ENCODE data around the gene SLC22A13. TPM values are rescaled to one million over a fixed set of nuclear protein-coding genes. Genes with fewer than 3 reads are reported as not detected.

The SLC22A13 gene
- total RNA-seq, 1 donor from 2014 or later: 0.21 TPM

DNA sequence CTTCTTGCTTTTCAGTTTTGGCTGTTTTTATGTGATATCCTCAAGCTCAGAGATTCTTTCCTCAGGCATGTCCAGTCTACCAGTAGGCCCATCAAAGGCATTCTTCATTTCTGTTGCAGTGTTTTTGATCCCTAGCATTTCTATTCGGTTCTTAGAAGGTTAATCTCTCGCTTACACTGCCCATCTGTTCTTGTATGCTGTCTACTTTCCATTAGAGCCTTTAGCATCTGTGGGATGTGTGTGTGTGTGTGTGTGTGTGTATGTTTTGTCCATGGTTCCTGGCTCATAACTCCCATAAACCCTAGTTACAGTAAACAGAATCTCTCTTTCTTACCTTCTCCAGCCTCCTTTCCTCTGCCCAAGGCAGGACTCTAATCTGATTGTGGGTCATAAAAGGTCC lies 5.1 kb upstream of the SLC22A13 start:
- H3K9me3 Mint-ChIP-seq: no peaks in the 10 kb centered on the region
- no peak overlapping the region for H3K4me2 ChIP-seq
- peaks cover 2% of the 10 kb centered on the region for H3K36me3 Mint-ChIP-seq

DNA sequence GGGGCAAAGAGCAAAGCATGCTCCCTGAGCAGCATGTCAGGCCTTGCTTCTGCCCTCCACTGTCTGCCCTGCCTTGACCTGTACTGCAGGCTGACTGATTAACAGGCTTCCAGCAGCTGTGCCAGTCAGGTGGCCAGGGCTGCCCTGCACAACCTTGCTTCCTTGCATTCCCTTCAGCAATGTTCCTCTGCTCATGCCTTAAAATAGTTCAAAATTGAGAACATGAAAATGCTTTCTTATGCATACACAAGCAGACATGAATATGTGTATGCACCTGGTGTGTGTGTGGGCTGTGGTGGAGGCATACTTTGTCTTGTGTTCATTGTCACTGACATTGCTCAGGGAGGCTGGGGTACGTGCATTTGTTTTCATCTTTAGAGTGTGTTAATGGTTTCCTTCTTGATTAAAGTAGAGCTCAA lies 1.2 kb upstream of the SLC22A13 start:
- H3K4me1 Mint-ChIP-seq: peaks cover 17% of the 10 kb centered on the region
- no peak overlapping the region for H3K27ac Mint-ChIP-seq
- Histone ChIP-seq H3K9ac (no peak overlapping the region), H3K4me3 (no peak overlapping the region), H3K4me1 (peaks cover 9% of the 10 kb centered on the region), H2AFZ (replicated peaks) (no peak overlapping the region), H4K20me1 (ENCODE audit: low read depth) (no peaks in the 10 kb centered on the region), H3K27me3 (no peaks in the 10 kb centered on the region), H3K79me2 (ENCODE audit: low read depth) (no peaks in the 10 kb centered on the region), H3K4me2 (no peak overlapping the region), H3K9me3 (ENCODE audit: low read depth) (no peaks in the 10 kb centered on the region), H3K27ac (no peak overlapping the region), H3F3A (ENCODE audit: low read depth) (no peaks in the 10 kb centered on the region), H3K36me3 (no peaks in the 10 kb centered on the region)
- H3K9me3 Mint-ChIP-seq: no peaks in the 10 kb centered on the region
- TF ChIP-seq EZH2 (IDR thresholded peaks at IDR 0.05): no peak
- no peak overlapping the region for H3K4me3 Mint-ChIP-seq
- peaks cover 2% of the 10 kb centered on the region for H3K36me3 Mint-ChIP-seq
- peaks cover 6% of the 10 kb centered on the region for H3K27me3 Mint-ChIP-seq (ENCODE audit: insufficient read depth, low read depth)
- no peak for DNase-seq (ENCODE audit: low spot score)

More for the DNA sequence above, 5.1 kb upstream of the SLC22A13 start:
- H3K27ac Mint-ChIP-seq: no peak overlapping the region
- no peaks in the 10 kb centered on the region for H3F3A ChIP-seq (ENCODE audit: low read depth)
- no peaks in the 10 kb centered on the region for H3K36me3 ChIP-seq
- H2AFZ ChIP-seq (replicated peaks): no peak overlapping the region
- H3K27ac ChIP-seq: no peak overlapping the region
- TF ChIP-seq CTCF (IDR thresholded peaks at IDR 0.05): no peak
- no peak for TF ChIP-seq EZH2 (IDR thresholded peaks at IDR 0.05)
- no peak for TF ChIP-seq EZH2phosphoT487 (IDR thresholded peaks at IDR 0.05)
- no peaks in the 10 kb centered on the region for H3K79me2 ChIP-seq (ENCODE audit: low read depth)
- H3K27me3 Mint-ChIP-seq (ENCODE audit: insufficient read depth, low read depth): no peaks in the 10 kb centered on the region
- no peak for DNase-seq (ENCODE audit: low spot score)
- H3K9me3 ChIP-seq (ENCODE audit: low read depth): no peaks in the 10 kb centered on the region
- no peak overlapping the region for H3K4me3 ChIP-seq
- peaks cover 6% of the 10 kb centered on the region for H3K4me1 ChIP-seq
- H3K4me1 Mint-ChIP-seq: peaks cover 11% of the 10 kb centered on the region
- peaks cover 4% of the 10 kb centered on the region for H4K20me1 ChIP-seq (ENCODE audit: low read depth)
- no peak overlapping the region for H3K4me3 Mint-ChIP-seq
- H3K27me3 ChIP-seq: no peaks in the 10 kb centered on the region
- no peak overlapping the region for H3K9ac ChIP-seq

DNA sequence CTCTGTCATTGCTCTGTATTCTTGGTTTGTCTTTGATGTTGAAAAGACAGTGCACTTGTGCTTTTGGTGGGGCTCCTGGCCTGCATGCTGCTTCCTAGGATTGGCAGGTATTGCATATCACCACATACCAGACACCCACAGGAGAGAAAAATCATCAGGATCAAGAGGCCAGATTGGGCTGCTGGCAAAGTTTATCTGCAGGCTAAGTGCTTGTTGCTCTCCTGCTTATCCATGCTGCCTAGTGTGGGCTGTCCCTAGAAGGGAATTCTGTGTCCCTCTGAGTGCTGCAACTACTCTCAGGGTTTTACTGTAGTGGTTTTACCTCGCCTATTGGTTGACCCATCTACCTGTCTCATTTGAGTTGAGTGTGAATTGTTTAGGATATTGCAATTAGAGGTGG lies 833 bp upstream of the SLC22A13 start:
- no peak overlapping the region for H3K27ac Mint-ChIP-seq
- no peak for DNase-seq (ENCODE audit: low spot score)
- Histone ChIP-seq H3K4me3 (no peak overlapping the region), H3K9ac (no peak overlapping the region), H3K79me2 (ENCODE audit: low read depth) (no peaks in the 10 kb centered on the region), H3K9me3 (ENCODE audit: low read depth) (no peaks in the 10 kb centered on the region), H2AFZ (replicated peaks) (no peak overlapping the region), H3K27ac (no peak overlapping the region), H3K36me3 (no peaks in the 10 kb centered on the region), H3K27me3 (no peaks in the 10 kb centered on the region), H3K4me2 (no peak overlapping the region), H4K20me1 (ENCODE audit: low read depth) (no peaks in the 10 kb centered on the region), H3F3A (ENCODE audit: low read depth) (no peaks in the 10 kb centered on the region), H3K4me1 (peaks cover 9% of the 10 kb centered on the region)
- H3K4me1 Mint-ChIP-seq: peaks cover 17% of the 10 kb centered on the region
- TF ChIP-seq EZH2 (IDR thresholded peaks at IDR 0.05) (no peak), CTCF (IDR thresholded peaks at IDR 0.05) (no peak), EZH2phosphoT487 (IDR thresholded peaks at IDR 0.05) (no peak)
- H3K9me3 Mint-ChIP-seq: no peaks in the 10 kb centered on the region
- peaks cover 6% of the 10 kb centered on the region for H3K27me3 Mint-ChIP-seq (ENCODE audit: insufficient read depth, low read depth)
- H3K4me3 Mint-ChIP-seq: no peak overlapping the region
- peaks cover 2% of the 10 kb centered on the region for H3K36me3 Mint-ChIP-seq

DNA sequence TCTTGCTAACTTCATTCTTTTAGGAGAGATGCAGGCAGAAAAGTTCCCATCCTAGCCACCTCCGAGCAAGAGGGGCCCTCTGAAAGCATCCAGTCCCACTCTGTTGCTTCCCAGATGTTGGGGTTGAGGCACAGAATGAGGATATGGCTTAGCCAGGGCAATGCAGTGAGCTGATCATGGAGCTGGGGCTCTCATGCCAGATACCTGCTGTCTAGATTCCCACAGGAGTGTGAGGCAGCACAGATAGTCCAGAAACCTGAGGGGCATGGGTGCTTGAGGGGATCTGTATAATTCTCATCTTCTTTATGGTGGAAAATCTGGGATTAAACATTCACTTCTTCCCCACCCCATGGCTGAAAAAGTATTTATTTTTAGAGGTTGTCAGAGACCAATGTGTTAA lies 1.2 kb downstream of the SLC22A13 start:
- Histone ChIP-seq H3K27ac (no peak overlapping the region), H3K4me1 (peaks cover 9% of the 10 kb centered on the region), H3K9me3 (ENCODE audit: low read depth) (no peaks in the 10 kb centered on the region), H3K27me3 (no peaks in the 10 kb centered on the region), H2AFZ (replicated peaks) (no peak overlapping the region), H3K4me3 (no peak overlapping the region), H3K4me2 (no peak overlapping the region), H3K79me2 (ENCODE audit: low read depth) (no peaks in the 10 kb centered on the region), H4K20me1 (ENCODE audit: low read depth) (no peaks in the 10 kb centered on the region), H3K9ac (no peak overlapping the region), H3F3A (ENCODE audit: low read depth) (no peaks in the 10 kb centered on the region), H3K36me3 (no peaks in the 10 kb centered on the region)
- H3K9me3 Mint-ChIP-seq: no peaks in the 10 kb centered on the region
- no peak overlapping the region for H3K27ac Mint-ChIP-seq
- no peak overlapping the region for H3K4me3 Mint-ChIP-seq
- no peak for DNase-seq (ENCODE audit: low spot score)
- TF ChIP-seq CTCF (IDR thresholded peaks at IDR 0.05) (no peak), EZH2phosphoT487 (IDR thresholded peaks at IDR 0.05) (no peak), EZH2 (IDR thresholded peaks at IDR 0.05) (no peak)
- peaks cover 17% of the 10 kb centered on the region for H3K4me1 Mint-ChIP-seq
- no peaks in the 10 kb centered on the region for H3K36me3 Mint-ChIP-seq
- peaks cover 6% of the 10 kb centered on the region for H3K27me3 Mint-ChIP-seq (ENCODE audit: insufficient read depth, low read depth)
